ENCODE measurements around the gene NPC2.
A peak's percentile ranks its signal among the peaks of the same experiment; 100 is the strongest.

The NPC2 gene

DNA sequence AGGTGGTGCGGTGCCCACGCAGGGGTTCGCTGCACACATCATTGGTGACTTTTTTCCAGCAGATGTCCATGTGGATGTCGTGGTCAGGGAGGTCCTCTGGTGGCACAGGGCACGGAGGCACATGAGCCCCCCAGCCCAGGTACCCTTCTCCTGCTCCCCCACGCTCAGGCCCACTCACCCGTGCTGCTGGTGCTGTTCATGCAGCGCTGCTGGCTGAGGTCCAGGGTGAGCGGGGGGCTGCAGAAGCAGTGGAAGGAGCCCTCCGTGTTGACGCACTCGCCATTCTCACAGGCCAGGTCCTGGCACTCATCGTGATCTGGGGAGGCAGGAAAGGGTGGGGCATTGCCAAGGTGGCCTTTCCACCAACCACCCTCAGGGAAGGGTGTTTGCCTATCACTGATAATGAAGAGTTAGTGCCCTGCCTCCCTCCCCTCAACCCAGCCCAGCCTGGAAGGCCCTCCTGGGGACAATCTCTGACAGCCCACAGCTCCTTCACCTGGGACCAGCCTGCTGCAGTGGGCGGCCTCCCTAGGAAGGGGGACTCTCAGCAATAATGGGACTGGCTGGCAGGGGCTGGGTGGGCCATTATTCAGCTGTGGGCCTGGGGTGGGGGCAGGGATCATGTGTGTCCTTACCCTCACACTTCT, 10.3 kb upstream of the NPC2 start:
- DNase-seq (ENCODE audit: low spot score), result no peak

DNA sequence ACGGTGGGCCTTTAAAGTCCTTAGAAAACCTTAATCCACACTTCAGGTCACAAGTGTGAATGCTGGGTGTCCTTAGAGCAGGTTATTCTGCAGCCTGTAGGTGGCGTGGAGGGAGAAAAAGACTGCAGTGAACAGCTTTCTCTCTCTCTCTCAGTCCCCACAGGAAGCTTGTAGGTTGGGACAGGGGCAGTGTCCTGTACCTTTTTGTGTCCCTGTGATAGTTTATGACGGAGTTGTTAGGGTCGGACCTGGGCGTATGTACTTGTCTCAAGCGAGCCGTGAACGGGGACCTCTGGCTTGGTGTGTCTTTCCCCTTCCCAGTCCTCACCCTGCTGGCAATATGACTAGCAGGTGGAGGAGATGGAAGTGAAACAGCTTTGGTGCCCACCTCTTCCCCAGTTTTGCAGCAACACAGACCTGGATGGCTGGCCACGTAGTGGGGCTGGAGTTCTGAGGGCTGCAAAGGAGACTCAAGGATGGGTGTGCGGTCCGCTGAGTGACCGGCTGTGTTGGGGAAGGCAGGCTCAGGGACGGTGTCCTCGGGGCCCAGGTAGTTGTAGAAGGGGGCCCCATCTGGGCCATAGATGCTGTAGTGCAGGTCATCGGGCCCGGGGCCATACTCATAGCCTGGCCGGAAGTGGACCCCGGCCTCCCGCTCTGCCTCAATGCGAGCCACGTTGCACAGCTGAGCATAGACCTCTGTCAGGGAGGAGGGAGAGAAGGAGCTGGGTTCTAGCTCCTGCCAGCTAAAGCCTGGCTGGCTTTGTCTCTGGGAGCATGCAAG, 9.3 kb upstream of the NPC2 start:
- no peak for DNase-seq (ENCODE audit: low spot score)

DNA sequence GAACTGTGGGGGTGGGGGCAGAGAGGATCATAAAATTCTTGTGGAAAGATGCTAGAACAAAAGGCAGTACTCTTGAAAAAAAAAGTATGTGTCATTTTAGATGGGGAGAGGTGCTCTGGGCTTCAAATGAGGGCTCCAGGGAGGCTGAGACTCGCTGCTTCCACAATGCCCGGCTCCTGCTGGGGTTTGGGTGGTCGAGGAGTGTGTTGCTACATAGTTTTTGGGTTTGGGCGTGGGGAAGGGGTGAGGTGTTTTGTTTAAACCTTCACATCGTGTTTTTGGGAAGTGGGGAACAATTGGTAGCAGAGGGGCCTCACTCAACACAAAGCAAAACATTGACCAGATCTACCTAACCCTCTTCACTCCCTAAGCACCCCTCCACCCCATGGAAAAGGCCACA, 8.6 kb upstream of the NPC2 start:
- DNase-seq (ENCODE audit: low spot score), result no peak

DNA sequence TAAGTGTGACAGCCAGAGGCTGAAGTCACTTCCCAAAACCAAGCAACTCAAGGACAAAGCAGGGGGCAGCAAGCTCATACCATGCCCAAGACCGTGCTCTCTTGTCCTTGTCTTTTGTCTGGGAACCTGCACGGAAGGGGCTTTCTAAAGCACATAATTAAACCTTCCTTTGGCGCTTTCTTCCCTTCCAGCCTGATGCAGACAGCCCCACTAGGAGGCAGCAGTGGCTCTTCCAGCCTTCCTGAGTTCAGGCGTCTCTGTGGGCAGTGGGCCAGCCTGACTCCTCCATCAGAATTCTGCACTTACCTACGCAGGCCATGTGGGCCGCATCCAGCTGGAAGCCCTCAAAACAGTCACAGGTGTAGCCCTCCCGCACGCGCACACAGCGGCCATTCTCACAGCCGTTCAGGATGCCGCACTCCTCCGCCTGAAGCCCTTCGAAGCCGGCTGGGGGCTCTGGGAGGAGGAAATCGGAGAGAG, 8.1 kb upstream of the NPC2 start:
- no peak for DNase-seq (ENCODE audit: low spot score)

DNA sequence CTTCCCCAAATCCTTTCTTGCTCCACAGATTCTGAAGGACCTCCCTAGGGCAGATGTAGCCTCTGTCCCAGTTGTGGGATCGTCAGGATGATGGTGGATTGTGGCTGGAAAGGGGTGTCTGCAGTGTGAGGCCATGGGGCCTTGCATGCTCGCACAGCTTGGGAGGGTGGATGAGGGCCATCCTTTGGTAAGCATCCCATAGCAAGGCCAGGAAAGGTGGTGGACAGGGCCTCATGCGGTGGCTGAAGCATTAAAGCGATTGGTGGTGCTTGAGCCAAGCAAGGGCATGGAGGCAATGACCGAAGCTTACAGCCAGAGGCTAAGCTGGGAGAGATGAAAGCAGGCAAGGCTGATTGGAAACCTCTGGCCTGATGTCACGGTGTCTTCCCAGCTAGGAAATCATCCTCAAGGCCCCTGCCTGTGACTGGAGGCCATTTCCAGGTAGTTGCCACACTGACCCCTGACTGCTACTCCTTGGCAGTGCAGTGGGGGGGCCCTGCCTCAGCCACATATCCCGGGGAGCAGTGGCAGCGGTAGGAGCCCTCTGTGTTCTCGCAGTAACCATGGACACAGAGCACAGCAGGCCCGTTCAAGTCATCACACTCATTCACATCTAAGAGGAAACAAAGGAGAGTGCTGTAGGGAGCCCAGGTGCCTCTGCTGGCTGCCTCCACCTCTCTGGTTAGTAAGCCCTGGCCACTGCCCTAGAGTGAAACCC, 7.5 kb upstream of the NPC2 start:
- DNase-seq (ENCODE audit: low spot score), result no peak

DNA sequence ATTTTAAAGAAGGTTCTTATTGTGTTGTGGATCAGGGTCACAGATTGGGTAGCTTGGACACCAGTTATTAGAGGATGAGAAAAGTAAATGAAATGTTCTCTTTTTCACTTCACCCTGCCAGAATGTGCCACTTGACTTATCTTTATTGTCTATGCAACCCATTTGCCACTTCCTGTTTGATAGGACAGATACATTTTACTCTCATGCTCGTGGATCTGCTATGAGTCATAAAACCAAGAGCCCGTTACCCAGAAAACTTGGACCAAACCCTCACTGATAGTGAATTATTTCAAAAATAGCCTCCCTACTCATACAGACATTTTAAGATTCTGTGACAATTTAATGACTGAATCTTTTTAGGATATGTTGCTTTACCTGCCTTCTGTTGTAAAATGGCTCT, 2.3 kb upstream of the NPC2 start:
- DNase-seq (ENCODE audit: low spot score), result peak; percentile 75

DNA sequence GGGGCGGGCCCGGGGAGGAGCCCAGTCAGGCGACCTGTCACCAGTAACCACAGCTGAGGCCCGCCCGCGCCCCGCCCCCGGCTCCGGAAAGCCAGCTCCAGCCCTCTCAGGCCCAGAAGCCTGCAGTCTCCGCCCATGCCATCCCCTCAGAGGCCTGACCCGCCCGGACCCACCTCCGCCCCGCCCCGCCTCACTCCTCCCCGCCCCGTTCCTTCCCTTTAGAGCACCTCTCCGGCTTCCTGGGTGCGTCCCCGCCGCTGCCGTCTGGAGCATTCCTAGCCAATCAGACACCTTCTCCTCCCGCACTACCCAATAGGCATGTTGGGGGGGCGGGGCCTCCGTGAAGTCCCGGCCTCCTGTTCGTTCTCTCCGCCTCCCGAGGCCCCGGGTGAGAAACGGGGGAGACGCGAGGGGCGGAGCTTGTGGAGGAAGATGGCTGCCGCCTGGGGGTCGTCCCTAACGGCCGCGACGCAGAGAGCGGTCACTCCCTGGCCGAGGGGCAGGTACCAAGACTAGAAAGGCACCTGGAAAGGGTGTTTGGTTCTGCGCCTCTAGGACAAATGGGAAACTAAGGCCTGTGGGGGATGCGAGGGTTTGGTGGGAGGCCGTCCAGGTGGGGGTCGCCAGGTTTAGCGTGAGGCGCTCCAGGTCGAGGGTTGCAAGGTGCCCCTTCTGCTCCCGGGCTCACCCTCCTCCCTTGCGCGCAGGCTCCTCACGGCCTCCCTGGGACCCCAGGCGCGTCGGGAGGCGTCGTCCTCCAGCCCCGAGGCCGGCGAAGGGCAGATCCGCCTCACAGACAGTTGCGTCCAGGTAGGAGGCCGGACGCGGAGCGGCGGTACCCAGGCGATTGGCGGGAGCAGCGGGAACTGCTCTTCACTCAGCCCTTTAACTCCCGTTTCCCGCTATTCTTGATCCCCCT, 497 bp upstream of the NPC2 start, which contains the start of gene ISCA2:
Gene ISCA2, plus strand, starts transcription at position 423 of the 919 bp plus-strand sequence. Its CDS starts 10 bp downstream, at position 433.
- peak; percentile 99 for DNase-seq (ENCODE audit: low spot score)

DNA sequence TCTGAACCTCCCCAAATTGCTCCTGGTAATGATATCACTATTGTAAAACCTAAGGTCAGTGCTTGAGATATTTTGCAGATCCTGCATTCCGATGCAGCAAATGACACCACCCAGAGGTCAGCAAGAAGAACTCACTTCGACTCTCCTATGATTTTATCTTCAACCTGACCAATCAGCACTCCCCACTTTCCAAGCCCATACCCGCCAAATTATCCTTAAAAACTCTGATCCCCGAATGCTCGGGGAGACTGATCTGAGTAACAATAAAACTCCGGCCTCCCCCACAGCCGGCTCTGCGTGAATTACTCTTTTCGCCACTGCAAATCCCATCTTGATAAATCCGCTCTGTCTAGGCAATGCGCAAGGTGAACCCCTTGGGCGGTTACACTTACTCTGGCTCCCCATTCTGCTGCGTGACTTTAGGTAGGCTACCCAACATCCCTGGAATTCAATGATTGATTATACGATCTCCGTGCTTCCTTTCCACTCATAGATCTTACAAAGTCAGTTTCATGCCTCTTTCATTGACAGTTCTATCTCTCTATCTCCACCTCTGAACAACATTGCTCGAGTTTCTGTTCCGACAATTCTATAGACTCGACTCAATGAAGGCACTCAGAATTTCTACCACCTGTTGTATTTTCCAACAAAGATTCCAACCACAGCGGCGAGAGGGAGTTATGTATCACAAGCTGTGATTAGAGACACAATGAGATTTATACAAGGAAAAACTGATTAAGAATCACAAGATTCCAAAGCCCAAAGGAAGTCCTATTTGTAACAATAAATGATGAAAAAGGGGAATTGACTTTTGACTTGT, 939 bp downstream of the NPC2 start:
- DNase-seq (ENCODE audit: low spot score), result no peak

DNA sequence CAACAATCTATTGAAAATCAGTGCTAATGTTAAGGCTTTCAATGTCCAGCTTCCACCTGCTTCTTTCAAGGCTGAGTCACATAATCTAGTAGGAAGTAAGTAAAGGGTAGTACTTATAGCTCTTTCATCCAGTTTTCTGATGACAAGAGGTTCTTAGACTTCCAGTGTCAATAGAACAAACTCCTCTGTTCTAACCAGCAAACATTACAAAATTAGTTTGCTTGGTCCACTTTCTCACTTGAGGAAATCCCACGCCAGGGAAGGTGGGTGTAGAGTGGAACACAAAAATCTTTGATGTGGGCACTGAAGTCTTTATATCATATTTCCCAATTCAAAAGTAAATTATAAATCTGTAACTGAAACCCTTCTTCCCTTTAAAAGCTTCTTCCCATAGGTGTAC, 2.6 kb downstream of the NPC2 start:
- DNase-seq (ENCODE audit: low spot score), result no peak

DNA sequence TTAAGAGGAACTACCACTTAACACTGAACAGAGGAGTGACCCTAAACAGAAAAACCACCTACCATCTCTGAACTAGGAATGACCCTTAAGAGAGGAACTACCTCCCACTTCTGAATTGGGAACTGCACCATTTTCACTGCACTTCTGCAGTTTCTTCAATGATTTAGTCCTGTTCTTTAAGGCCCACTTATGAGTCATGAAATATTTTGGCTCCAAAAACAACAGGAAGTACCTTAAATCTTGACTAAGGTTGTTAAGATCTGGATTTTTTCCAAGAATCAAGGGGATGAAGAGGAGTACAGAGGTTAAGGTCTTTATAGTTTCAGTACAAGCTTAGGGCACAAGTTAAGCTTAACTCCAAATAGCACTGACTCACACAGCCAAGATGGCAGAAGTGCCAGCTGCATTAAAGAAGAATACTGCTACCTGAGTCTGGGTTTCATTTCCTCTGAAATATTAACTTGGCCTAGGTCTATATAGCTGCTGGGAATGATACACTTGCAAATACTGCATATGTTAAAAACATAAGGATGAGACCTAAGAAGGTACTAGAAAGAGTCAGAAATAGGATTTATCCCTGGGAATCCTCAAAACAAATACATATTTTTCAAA, 4.2 kb downstream of the NPC2 start:
- DNase-seq (ENCODE audit: low spot score), result peak; percentile 41

DNA sequence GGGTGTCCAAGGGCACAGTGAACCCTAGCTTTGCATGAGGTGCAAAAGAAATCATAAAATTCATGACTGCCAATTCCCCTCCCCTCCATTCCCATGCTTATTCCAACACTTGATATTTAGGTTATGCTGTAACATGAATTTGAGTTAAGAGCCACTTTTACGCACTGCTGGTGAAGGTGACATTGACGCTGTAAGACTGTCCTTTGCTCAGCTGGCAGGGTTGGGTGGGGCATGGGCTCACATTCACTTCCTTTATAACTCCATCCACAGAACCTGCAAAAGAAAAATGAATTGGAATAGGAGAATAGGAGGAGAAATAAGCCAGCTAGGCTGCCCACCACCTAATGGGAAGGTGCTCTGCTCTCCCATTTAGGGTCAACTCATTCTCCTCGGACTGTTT, 6.9 kb downstream of the NPC2 start:
- no peak for DNase-seq (ENCODE audit: low spot score)

DNA sequence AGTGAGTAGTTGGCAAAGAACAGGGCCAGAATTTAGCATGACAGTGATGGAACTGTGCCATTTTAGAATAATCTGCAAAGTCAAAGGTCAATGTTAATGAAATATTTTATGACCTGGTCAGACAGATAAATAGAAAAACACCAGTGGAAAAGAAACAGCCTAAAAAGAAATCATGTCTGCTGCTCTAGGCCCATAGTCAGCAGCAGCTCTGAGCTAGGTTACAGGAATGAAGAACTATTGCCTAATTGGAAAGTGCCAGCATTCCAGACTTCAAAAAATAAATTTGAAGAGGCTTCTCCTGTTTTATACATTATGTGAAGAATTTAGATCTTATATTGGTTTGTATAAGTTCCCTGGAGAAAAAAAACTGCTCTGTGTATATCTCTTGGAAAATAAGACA, 9.8 kb downstream of the NPC2 start:
- no peak for DNase-seq (ENCODE audit: low spot score)

DNA sequence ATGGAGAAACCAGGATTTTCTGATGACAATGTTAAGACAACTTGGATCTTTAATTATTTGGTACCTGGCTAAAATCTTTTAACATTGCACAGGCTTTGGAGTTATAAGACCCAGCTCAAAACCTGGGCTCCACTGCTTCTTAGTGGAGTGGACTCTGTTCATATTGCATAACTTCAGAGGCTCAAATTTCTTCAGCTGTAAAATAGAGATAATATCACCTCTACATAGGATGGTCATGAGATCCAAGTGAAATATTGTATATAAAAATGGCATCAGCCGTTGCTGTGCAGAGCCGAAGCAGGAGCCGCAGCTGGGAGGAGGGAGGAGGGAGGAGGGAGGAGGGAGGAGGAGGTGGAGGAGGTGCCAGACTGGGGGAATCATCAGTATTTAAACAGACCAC, 10.5 kb downstream of the NPC2 start:
- DNase-seq (ENCODE audit: low spot score), result no peak

DNA sequence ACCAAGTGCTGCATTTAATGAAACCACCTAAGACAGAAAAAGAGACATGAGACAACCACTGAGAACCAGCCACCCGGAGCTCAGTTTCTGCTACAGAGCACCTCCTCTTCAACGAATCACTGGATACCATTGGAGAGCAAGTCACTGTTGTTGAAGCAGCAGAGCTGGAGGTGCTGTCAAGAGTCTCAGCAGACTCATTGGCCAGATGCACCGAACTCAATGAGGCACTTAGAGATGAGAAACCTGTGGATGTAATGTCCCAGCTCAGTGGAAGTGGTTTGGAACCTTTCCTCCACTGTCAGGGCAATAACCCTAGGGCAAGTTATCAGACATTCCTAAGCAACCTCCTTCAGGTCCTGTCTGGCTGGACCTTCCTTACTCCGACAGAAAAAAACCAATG, 13.1 kb downstream of the NPC2 start:
- no peak for DNase-seq (ENCODE audit: low spot score)

DNA sequence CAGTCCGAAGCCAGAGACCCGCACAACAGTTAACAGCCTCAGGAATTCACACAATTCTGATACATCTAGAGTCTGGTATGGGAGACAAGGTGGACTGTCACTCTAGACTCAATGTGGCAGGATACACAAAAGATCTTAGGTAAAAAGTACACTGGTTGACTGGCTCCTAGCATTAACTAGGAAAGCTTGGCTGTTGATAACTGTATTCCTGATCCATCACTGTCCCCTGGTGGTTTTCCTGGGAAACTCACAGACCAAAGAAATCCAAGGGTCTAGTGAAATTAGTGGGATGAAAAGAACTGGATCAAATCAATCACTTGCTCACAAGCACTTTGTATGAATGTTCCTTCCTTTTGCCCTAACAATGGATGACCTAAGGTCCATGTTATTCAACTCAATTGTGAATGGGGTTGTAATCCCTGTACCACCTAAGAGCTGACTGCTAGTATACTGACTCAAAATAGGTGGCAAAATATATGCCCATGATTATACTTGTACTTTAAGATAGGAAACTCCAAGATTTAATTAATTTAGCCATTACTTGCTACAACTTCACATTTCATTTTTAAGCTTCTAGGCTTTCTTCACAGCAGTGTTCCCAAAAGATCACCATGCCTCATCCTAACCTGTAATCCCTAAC, 14.0 kb downstream of the NPC2 start:
- no peak for DNase-seq (ENCODE audit: low spot score)

DNA sequence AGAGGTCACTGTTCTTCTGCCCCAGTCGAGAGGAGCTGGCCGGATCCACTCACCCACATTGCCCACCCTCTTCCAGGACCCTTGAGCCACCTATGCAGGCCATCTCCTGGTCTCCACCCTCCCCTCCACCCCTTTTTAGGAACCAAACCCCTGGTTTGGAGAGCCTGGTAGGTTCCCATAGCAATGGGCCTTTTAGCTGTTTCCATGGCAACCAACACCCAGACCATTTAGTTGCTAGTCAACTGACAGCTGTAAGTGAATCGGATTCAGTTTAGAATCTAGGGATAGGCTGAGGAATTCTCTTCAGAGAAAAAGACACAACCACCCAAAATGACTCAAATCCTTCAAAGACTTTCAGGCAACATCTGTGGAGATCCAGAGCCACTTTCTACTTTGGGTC, 16.5 kb downstream of the NPC2 start:
- no peak for DNase-seq (ENCODE audit: low spot score)

DNA sequence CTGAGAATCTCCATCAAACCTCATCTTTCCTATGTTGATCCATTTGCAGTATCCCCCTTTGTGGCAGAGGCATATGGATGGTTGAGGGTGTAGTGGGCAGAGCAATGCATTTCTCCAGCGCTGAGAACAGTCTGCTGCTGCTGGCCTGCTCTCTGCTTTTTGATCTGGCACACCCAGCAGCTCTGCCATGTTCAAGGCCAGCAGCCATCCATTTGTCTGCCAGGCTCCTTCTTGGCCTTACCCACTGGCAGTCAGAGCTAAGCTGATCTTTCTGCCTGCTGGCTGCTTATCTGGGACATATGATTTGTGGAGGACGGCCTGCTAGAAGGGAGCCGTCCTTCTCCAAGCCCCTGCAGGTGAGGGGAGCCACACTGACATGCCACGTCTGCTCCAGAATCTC, 17.0 kb downstream of the NPC2 start:
- DNase-seq (ENCODE audit: low spot score), result no peak

DNA sequence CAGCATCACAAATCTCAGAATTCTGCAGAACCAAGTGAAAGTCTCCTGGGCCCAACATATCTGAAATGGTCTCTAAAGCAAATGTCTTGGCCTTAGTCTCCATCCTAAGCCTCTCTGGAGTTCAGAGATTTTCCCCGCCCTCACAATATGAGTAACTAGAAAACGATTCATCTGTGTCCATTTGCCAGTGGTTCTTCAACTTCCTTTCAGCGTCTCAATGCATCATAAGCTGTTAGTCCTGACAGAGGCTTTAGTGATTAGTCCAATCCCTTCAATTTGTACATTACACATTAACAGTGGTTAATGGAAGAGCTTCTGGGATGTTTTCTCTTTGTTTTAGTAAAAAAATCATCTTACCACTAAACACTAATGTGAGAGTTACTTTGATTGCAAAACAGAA, 17.4 kb downstream of the NPC2 start:
- DNase-seq (ENCODE audit: low spot score), result no peak

DNA sequence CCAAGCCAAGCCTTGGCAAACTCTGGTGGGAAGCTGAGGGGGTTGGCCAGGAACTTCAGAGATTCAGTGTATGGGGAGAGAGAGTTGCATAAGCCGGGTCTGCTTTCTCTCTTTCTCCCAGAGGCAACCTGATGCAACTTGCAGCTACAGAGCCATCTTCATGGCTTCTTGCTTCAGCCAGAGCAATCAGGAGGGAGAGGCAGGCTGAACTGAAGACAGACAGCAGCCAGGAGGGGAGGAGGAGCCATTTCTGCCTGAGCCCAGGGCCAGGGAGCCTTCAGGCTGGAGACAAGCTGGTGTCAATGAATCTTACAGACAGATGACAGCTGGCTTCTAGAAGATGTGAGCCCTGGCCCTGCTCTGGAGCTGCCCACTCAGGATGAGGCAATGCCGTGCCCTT, 18.7 kb downstream of the NPC2 start:
- no peak for DNase-seq (ENCODE audit: low spot score)

DNA sequence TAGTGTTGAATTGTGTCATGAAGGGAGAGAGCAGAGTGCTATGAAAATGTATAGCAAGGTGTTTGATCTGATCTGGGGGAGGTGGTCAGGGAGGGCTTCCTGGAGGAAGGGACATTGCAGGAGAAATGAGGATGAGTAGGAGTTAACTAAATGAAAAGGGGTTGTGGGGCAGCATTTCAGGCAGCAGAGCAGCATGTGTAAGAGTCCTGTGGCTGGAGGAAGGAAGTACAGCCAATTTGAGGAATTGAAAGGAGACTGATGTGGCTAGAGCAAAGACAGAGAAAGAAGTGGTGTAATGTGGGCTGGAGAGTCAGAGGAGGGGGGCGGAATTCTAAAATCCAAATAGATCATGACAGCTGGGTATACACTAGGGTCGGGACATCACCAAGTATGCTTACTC, 20.5 kb downstream of the NPC2 start:
- no peak for DNase-seq (ENCODE audit: low spot score)
